Panc1 (cell line): ENCODE measurements around the gene MRPL48. TPM values are rescaled to one million over a fixed set of nuclear protein-coding genes. Genes with fewer than 3 reads are reported as not detected.

ENCODE experiments used
- ATAC-seq: fragments of 200-7000 bp; cut with Tn5 transposase; 2 replicates; pipeline ENCODE4 v1.9.1; 2020; ENCODE audit warnings: mild to moderate bottlenecking, moderate library complexity
- BruUV-seq: library from RNA; stranded (reverse); fragments of 400-500 nt; replicated peaks from 2 replicates; lab custom pipeline; 2021; lab: Mats Ljungman, UMichigan
- CTCF ChIA-PET: fragments of 300-600 bp; sonication (Branson Sonifier 250); formaldehyde crosslinking; loops from one replicate; lab custom pipeline; 2022; ENCODE audit warnings: antibody characterized with exemption; lab: Charles Lee
- POLR2A ChIA-PET: fragments of 300-600 bp; sonication (Branson Sonifier 250); formaldehyde crosslinking; loops from one replicate; lab custom pipeline; 2022; ENCODE audit warnings: antibody characterized with exemption; lab: Charles Lee
- DNase-seq: peaks from one replicate; pipeline ENCODE4 v3.0.0-alpha.2; 2010; ENCODE audit warnings: low read depth, low spot score
- H3K27ac ChIP-seq: 2 replicates; pipeline ENCODE4 v1.5.1; 2011; ENCODE audit warnings: mild to moderate bottlenecking, low read length, inconsistent platforms
- H3K27me3 ChIP-seq: fragments of 200-500 bp; sonication (Bioruptor generic); 2 replicates; pipeline ENCODE4 v1.6.0; 2014; ENCODE audit warnings: low read length, inconsistent platforms; ENCODE audit not compliant: control insufficient read depth, insufficient read depth
- H3K36me3 ChIP-seq: fragments of 200-500 bp; sonication (Bioruptor generic); 2 replicates; pipeline ENCODE4 v1.5.1; 2014; ENCODE audit warnings: inconsistent platforms, mild to moderate bottlenecking, low read length, moderate library complexity; ENCODE audit not compliant: control insufficient read depth, insufficient read depth
- H3K4me1 ChIP-seq: 2 replicates; pipeline ENCODE4 v1.5.1; 2011; ENCODE audit warnings: inconsistent platforms, mild to moderate bottlenecking, low read length, moderate library complexity; ENCODE audit not compliant: control insufficient read depth, insufficient read depth
- H3K4me3 ChIP-seq, 2 experiments: 2 replicates each; pipeline ENCODE4 v1.5.1; 2011 to 2012; ENCODE audit warnings: low read depth in 2 of 2, low read length in 2 of 2, mild to moderate bottlenecking in 2 of 2, inconsistent platforms in 1 of 2, moderate library complexity in 1 of 2
- H3K9me3 ChIP-seq: fragments of 200-500 bp; sonication (Bioruptor generic); 2 replicates; pipeline ENCODE4 v1.5.1; 2014; ENCODE audit warnings: low read depth, mild to moderate bottlenecking, inconsistent platforms, low read length, moderate library complexity; ENCODE audit not compliant: control insufficient read depth, insufficient read depth
- POLR2AphosphoS5 ChIP-seq: IDR thresholded peaks from 2 replicates; pipeline ENCODE4 v1.6.1; 2012; ENCODE audit warnings: mild to moderate bottlenecking, low read depth, low read length, moderate library complexity
- SIN3A ChIP-seq: IDR thresholded peaks from 2 replicates; pipeline ENCODE4 v1.6.1; 2012; ENCODE audit warnings: low read depth, mild to moderate bottlenecking, low read length, moderate library complexity, borderline replicate concordance; ENCODE audit not compliant: insufficient read depth
- TCF7L2 ChIP-seq: IDR thresholded peaks from 2 replicates; pipeline ENCODE4 v1.6.1; 2011; ENCODE audit warnings: mild to moderate bottlenecking, low read depth, low read length, inconsistent platforms
- in situ Hi-C: cut with HindIII; loops from 2 replicates; pipeline ENCODE4 v1.10.0; 2016; ENCODE audit warnings: low sequenced_read_pairs, low pct_unique_long_range_greater_than_20kb
- intact Hi-C: fragments of 100-400 bp; cut with micrococcal nuclease; formaldehyde crosslinking; loops from one replicate; pipeline ENCODE4 v1.10.0; 2022; ENCODE audit not compliant: unreplicated experiment
- total RNA-seq: library from RNA; stranded (reverse); gene quantifications from one replicate; pipeline ENCODE4 v1.2.1, GENCODE V29; 2021; ENCODE audit not compliant: unreplicated experiment
- TF ChIP-seq, protein P1 (sequence below), 2 experiments: IDR thresholded peaks; 2 replicates each; pipeline ENCODE4 v1.6.1; 2011 to 2012; ENCODE audit warnings: low read depth in 2 of 2, control low read depth in 1 of 2, low read length in 1 of 2, mild to moderate bottlenecking in 1 of 2, moderate library complexity in 1 of 2; ENCODE audit not compliant: insufficient read depth in 1 of 2
- TF ChIP-seq, protein P2 (sequence below): fragments of 450-650 bp; IDR thresholded peaks from 2 replicates; pipeline ENCODE4 v1.5.1; 2017; ENCODE audit warnings: mild to moderate bottlenecking

MRPL48 gene
- total RNA-seq, 1 experiment from 2014 or later: 42.0 TPM

DNA sequence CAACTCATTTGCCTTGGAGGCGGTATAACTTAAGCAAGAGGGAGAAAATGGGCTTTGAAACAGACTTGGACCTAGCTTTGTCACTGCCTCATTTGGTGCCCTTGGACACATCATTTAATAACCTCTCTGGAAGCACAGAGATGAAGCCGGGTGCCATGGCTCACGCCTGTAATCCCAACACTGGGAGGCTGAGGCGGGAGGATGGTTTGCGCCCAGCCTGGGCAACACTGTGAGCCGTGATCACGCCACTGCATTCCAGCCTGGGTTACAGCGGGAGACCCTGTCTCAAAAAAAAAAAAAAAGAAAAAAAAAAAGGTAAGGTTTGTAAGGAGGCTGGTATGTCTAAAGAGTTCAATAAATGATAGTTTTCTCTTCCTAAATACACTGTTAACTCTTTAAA lies 88.2 kb downstream of the MRPL48 start:
- BruUV-seq: TSS peak; percentile 91
- DNase-seq: no peak
- intact Hi-C loops: no loop called here
- Histone ChIP-seq H3K27me3 (no peaks in the 10 kb centered on the region), H3K4me3 (peak overlapping the region; percentile 84 to 88), H3K27ac (peak overlapping the region; percentile 100), H3K36me3 (peaks cover 11% of the 10 kb centered on the region), H3K9me3 (no peaks in the 10 kb centered on the region), H3K4me1 (peaks cover 12% of the 10 kb centered on the region)
- in situ Hi-C loops: no loop called here
- POLR2A ChIA-PET: interaction anchor here (0.6 kb wide), 1 partner anchor 423 kb away, joined by 3 read pairs; no protein-coding TSS in a partner anchor
- TF ChIP-seq POLR2AphosphoS5: no peak
- TF ChIP-seq TCF7L2: no peak
- TF ChIP-seq SIN3A: no peak
- TF ChIP-seq, protein P1, sequence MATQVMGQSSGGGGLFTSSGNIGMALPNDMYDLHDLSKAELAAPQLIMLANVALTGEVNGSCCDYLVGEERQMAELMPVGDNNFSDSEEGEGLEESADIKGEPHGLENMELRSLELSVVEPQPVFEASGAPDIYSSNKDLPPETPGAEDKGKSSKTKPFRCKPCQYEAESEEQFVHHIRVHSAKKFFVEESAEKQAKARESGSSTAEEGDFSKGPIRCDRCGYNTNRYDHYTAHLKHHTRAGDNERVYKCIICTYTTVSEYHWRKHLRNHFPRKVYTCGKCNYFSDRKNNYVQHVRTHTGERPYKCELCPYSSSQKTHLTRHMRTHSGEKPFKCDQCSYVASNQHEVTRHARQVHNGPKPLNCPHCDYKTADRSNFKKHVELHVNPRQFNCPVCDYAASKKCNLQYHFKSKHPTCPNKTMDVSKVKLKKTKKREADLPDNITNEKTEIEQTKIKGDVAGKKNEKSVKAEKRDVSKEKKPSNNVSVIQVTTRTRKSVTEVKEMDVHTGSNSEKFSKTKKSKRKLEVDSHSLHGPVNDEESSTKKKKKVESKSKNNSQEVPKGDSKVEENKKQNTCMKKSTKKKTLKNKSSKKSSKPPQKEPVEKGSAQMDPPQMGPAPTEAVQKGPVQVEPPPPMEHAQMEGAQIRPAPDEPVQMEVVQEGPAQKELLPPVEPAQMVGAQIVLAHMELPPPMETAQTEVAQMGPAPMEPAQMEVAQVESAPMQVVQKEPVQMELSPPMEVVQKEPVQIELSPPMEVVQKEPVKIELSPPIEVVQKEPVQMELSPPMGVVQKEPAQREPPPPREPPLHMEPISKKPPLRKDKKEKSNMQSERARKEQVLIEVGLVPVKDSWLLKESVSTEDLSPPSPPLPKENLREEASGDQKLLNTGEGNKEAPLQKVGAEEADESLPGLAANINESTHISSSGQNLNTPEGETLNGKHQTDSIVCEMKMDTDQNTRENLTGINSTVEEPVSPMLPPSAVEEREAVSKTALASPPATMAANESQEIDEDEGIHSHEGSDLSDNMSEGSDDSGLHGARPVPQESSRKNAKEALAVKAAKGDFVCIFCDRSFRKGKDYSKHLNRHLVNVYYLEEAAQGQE (IDR thresholded peaks at IDR 0.05; ENCODE audit: insufficient read depth in 1 of 2, low read depth in 2 of 2, low read length in 1 of 2): no peak
- TF ChIP-seq, protein P2, sequence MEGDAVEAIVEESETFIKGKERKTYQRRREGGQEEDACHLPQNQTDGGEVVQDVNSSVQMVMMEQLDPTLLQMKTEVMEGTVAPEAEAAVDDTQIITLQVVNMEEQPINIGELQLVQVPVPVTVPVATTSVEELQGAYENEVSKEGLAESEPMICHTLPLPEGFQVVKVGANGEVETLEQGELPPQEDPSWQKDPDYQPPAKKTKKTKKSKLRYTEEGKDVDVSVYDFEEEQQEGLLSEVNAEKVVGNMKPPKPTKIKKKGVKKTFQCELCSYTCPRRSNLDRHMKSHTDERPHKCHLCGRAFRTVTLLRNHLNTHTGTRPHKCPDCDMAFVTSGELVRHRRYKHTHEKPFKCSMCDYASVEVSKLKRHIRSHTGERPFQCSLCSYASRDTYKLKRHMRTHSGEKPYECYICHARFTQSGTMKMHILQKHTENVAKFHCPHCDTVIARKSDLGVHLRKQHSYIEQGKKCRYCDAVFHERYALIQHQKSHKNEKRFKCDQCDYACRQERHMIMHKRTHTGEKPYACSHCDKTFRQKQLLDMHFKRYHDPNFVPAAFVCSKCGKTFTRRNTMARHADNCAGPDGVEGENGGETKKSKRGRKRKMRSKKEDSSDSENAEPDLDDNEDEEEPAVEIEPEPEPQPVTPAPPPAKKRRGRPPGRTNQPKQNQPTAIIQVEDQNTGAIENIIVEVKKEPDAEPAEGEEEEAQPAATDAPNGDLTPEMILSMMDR: no peak
- CTCF ChIA-PET: no interaction called here
- no peak for ATAC-seq

DNA sequence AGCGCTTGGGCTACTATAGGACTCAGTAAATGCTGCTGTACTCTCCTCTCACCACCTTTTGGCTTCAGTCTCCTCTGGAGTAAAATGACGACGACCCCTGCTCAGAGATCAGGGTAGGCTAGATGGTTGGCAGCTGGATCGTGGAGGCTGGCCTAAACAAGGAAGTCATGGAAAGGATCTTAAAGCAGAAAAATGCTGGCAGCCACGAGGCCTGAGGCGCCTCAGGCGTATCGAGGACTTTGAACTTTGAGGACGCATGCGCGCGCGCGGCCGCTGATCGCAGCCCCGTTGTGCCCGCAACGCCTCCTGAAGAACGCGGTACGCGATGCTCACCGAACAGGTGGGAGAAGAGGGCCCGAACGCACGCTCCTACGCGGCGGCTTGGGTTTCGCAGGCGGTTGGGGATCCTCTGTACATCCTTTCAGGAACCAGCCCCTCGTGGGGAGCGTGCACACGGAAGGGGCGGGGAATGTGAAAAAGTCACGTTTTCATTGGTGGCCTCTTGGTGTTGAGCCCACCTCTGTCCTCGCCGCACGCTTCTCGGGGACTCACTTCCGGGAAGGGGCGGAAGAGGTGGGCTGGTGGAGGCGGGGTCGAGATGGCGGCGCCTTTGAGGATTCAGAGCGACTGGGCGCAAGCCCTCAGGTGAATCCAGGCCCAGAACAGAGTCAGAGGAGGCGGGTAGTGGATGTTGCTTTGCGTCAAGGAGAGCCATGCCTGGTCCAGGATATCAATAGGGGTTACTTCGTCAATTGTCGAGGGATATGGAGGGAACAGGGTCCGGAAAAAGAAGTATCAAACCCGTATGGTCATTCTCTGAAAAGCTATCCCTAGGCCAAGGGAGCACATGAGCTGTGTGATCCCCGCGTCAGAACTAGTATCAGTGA lies 89.0 kb downstream of the MRPL48 start, which contains the start of the genes COA4 and PAAF1:
COA4 (minus strand) TSS at position 423 of the 887 bp plus-strand sequence. CDS start 3,468 bp downstream, outside the sequence.
PAAF1 (plus strand) TSS at position 576 of the 887 bp plus-strand sequence; CDS start at position 599, 23 bp downstream.
- peak; percentile 91 for DNase-seq
- Histone ChIP-seq H3K27ac (peak within 1 kb of the TSS; percentile 100), H3K9me3 (no peaks in the 10 kb centered on the region), H3K27me3 (no peaks in the 10 kb centered on the region), H3K4me1 (peaks cover 12% of the 10 kb centered on the region), H3K36me3 (peaks cover 11% of the 10 kb centered on the region), H3K4me3 (peak within 1 kb of the TSS; percentile 84 to 88)
- peak; percentile 99 for ATAC-seq
- POLR2A ChIA-PET: no interaction called here
- CTCF ChIA-PET: no interaction called here
- no TSS peak for BruUV-seq
- intact Hi-C loops (no loop called here), in situ Hi-C loops (no loop called here)
- TF ChIP-seq, protein P1 (IDR thresholded peaks at IDR 0.05; ENCODE audit: insufficient read depth in 1 of 2, low read depth in 2 of 2, low read length in 1 of 2): peak in 1 of 2 experiments; percentile 50; a peak in 1 of 4 replicates
- peak; percentile 100 for TF ChIP-seq TCF7L2
- peak; percentile 97 for TF ChIP-seq POLR2AphosphoS5
- peak; percentile 88 for TF ChIP-seq SIN3A
- TF ChIP-seq, protein P2: no peak
